Hematopoietic multipotent progenitor cell treated with erythropoietin and hydrocortisone succinate and interleukin-3 and kit ligand, for 8 days (in vitro differentiated cells): Measurements from ENCODE around the gene COPB2.
"Not testable (repeated sequence)": the region's sequence is repeated elsewhere in the genome, so short reads cannot be mapped to it uniquely, and the experiment has no call there.

Experiments
- DNase-seq: peaks from one replicate; pipeline ENCODE4 v3.0.0-alpha.2; 2015

COPB2 gene

GRCh38 chr3:139389552-139390368, at the start of gene COPB2:
COPB2 (minus strand) TSS chr3:139389647; CDS start chr3:139389550, 97 bp downstream.
- peak; percentile 98 for DNase-seq

DNA sequence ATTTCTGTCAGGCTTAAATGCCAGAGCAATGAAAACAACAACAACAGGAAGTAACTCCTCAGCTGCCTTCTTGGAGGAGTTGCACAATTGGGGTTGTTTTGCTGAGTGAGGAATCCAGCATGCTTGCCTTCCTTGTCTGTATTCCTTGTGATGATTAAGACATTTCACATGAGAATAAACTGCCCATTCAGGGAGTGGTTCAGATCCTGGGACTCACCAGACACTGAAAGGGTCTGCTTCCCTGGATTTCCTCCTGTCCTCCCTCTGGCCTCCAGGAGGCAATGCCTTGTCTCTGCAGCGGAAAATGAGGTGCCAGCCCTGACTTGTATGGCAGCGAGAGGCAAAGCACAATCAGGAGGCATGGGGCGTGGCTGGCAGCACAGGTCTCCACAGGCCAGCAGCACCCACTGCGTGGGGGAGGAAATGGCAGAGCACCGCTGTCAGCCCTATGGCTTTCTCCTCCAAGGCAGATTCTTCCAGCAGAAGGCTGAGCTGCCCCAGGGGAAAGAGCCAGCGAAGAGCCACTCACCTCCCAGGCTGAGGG, 45.4 kb upstream of the COPB2 start:
- DNase-seq: no peak

- DNase-seq: no peak
Observed at GRCh38 chr3:139434228-139434627, 44.8 kb upstream of the COPB2 start.

DNA sequence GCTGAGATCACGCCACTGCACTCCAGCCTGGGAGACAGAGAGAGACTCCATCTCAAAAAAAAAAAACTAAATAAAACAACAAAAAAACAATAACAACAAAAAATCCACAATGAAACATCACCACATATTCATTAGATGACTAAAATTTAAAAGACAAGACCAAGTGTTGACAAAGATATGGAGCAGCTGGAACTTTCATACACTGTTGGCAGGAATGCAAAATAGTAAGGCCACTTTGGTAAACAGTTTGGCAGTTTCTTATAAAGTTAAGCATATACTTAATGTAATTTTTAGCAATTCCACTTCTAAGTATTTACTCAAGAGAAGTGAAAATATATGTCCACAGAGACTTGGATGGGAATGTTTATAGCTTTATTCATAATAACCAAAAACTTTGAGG, 43.6 kb upstream of the COPB2 start:
- DNase-seq: no peak

- no peak for DNase-seq
Observed at GRCh38 chr3:139430493-139430892, 41.0 kb upstream of the COPB2 start.

- DNase-seq: peak; percentile 77
Observed at GRCh38 chr3:139427283-139428060, 38.0 kb upstream of the COPB2 start.

DNA sequence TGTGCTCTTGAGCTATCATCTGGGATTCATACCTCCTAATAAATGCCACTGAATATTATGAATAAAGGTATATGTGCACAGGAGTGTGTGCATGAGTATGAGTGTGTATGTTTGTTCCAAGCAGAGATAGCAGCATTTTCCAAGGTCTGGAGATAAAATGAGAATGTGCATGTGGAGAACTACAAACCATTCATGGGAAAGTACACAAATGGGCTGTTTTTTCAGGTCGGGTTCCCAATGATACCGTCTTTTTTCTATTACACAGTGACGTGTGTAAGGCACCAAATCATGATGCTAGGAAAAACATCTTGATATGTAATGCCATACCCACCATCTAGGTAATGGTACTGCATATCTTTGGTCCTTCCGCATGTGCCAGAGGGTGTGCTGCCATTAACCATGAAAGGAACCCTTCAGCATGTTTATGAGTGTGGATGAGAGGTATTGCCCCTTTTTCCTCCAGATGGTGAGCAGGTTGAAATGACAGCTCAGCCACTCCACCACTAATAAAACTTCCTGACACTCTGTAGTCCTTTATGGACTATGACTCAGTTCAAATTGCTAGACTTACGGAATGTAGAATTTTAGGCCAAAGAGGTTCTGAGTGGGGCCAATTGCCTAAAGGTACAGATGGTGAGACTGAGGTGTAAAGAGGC, 36.4 kb upstream of the COPB2 start:
- DNase-seq: no peak

- DNase-seq: no peak
Observed at GRCh38 chr3:139423232-139423631, 33.8 kb upstream of the COPB2 start.

- peak; percentile 20 for DNase-seq
Observed at GRCh38 chr3:139421460-139421859, 32.0 kb upstream of the COPB2 start.

DNA sequence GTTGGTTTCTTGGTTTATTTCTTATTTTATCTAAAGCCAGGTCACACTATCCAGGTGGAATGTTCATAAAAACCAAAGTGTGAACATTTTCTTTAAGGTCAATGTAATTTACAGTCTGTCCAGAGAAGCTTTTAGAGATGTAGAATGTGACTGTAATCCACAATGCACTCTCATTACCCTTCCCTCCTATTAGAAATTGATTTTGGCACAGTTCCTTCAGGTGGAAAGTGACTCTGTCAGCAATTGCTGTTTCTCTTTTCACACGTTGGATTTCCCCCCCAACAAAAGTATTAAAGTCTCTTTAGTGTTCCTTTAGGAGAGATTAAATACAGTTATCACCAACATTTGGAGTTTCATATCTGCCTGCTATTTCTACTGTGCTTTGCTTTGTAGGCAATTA, 31.6 kb upstream of the COPB2 start:
- no peak for DNase-seq

DNA sequence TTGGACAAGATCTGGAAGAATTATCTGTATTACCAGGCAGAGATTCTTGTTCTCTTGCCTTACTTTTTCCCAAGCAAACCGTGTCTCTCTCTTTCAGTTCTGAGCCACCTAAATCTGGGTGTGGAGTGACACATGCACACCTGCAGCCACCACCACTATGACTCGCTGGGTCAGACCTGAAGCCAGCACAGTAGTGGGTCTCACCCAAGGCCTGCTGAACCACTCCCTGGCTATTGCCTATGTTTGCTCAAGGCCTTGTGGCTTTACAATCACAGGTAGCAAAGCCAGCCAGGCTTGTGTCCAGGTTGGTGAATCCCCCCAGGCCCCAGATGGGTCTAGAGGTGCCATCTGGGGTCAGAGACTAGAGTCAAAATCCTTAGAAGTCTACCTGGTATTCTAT, 28.7 kb upstream of the COPB2 start:
- DNase-seq: no peak

- no peak for DNase-seq
Observed at GRCh38 chr3:139416275-139416674, 26.8 kb upstream of the COPB2 start.

GRCh38 chr3:139414608-139415224, 25.3 kb upstream of the COPB2 start:
- no peak for DNase-seq

- DNase-seq: not testable (repeated sequence)
Observed at GRCh38 chr3:139412891-139413290, 23.4 kb upstream of the COPB2 start.

GRCh38 chr3:139401155-139401554, 11.7 kb upstream of the COPB2 start:
- not testable (repeated sequence) for DNase-seq

GRCh38 chr3:139396707-139397106, 7.3 kb upstream of the COPB2 start:
- no peak for DNase-seq

DNA sequence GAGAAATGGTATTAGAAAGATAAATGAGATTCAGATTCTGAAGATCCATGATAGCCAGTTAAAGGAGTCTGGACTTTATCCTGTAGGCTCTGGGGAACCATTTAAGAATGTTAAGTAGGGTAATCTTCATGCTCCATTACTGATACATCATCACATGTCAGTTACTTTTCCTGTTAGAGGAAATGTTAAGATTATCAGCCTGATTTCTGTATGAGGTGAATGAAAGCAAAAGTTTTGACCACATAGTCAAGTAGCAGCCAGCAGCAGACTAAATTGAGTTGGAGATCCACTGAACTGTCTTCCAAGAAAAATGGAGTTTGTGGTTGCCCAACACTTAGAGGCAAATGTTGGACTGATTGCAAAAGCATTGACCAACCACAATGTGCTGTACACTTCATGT, 4.7 kb upstream of the COPB2 start:
- no peak for DNase-seq

- peak; percentile 41 for DNase-seq
Observed at GRCh38 chr3:139388821-139389551, 461 bp downstream of the COPB2 start.

GRCh38 chr3:139388077-139388476, 1.4 kb downstream of the COPB2 start:
- DNase-seq: no peak

GRCh38 chr3:139382291-139382690, 7.2 kb downstream of the COPB2 start:
- not testable (repeated sequence) for DNase-seq

DNA sequence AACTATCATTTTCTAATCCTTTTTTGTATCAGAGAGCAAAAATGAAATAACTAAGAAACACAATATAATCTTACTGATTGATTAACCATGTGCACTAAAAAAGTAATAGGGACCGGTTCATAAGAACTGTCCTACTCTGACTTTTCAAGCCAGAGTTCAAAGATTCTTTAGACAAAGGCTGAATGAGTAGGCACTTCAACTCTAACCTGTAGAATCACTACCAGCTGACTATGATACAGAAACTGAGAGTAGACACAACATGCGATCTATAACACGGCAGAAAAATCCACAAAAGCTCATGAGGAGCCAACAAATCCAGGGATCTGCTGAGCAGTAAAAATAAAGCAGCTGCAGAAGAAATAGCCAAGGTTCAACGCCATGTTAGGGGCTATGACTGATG, 8.9 kb downstream of the COPB2 start:
- DNase-seq: no peak

DNA sequence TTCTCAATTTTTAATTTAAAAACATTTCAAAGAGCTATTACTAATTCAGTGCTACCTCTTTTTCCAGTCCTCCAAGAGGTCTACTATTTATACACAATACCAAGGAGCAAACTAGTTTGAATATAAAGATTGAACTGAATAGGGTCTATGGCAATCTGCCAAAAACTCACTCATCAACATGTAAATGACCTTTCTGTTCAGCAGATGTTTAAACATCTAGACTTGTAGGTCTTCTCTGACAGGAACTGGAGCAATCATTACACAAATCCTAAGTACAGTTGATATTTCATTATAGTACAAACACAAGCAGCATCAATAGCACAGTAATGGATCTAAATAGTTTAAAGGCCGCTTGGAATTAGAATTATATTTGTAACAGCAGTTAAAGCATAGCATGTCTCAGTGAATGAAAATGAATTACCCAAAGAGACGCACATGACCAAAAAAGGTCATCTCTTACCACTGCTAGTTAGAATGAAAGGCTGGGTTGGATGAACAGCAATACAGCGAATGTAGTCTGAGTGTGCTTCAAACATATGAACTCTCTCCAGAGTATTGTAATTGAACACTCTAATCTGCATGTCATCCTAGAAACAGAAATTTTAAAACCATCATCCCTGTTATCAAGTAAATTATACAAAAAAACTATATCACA, 10.7 kb downstream of the COPB2 start:
- DNase-seq: peak; percentile 23
